HEK293T (cell line): Measurements from ENCODE around the gene SLC13A3.

Experiments used
- ARNT ChIP-seq: fragments of 450-650 bp; IDR thresholded peaks from 2 replicates; pipeline ENCODE4 v1.6.1; 2017; ENCODE audit warnings: mild to moderate bottlenecking
- BHLHE40 ChIP-seq: fragments of 450-650 bp; IDR thresholded peaks from 2 replicates; pipeline ENCODE4 v1.6.1; 2016; ENCODE audit warnings: mild to moderate bottlenecking, moderate library complexity, borderline replicate concordance
- SUZ12 ChIP-seq: fragments of 450-650 bp; IDR thresholded peaks from 2 replicates; pipeline ENCODE4 v1.6.1; 2016; ENCODE audit warnings: mild to moderate bottlenecking

DNA sequence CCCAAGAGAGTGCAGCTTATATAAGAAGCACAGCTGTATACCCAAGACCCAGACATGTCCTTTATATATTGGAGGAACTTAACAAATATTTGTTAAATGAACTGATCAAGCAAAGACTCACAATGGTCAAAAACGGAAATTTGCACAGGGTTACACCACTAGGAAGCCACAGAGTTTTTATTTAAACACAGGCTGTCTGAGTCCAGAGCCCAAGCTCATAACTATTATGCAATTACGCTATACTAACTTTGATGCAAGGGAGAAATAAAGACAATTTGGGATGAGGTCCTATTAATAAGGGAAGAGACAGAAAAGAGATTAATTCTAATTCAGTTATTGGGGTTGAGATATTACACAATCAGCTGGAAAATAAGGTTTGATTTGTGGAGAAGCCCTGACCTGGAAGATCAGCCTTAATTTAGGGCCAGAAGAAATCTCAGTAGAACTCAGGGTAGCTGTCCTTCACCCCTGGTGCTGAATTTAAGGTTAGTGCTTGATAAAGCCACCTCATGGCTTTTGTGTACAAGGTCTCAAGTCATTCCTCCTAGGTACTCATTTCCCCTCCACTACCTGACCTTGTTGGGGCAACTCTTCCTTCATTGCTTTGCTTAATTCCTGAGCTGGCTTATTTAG lies 127.4 kb downstream of the SLC13A3 start:
- no peak for TF ChIP-seq ARNT
- TF ChIP-seq SUZ12: no peak
- no peak for TF ChIP-seq BHLHE40
